Measurements from ENCODE around the gene CMIP. TPM values are rescaled to one million over a fixed set of nuclear protein-coding genes. Genes with fewer than 3 reads are reported as not detected.

Gene CMIP
- total RNA-seq, 1 experiment from 2014 or later, result 25.7 TPM

DNA sequence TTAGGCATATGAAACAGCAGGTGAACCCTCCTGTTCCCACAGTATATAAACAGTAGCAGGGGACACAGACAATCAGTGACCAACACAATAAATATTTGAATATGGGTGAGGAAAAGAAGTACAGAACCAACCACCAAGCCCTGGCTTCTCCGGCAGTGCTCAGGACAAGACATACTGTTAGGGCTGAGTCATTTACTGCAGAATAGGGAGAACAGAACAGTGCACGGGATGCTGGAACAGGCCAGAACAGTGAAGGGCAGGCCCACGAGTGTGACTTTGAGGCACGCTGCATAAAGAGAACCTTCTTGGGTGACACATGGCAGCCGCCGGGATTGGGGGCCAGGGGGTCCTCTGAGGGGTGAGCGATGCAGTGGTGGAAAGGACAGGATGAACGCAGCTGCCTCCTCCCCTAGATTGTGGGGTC lies 160.4 kb downstream of the CMIP start:
- Histone ChIP-seq H3K9me3 (ENCODE audit: low read length) (no peaks in the 10 kb centered on the region), H3K4me3 (ENCODE audit: low read length) (no peak overlapping the region), H4K20me1 (ENCODE audit: low read length) (no peaks in the 10 kb centered on the region), H2AFZ (ENCODE audit: low read length) (no peak overlapping the region), H3K27me3 (ENCODE audit: low read length) (no peaks in the 10 kb centered on the region), H3K79me2 (ENCODE audit: low read length) (peaks cover 78% of the 10 kb centered on the region), H3K9ac (ENCODE audit: low read length) (peak overlapping the region; percentile 72), H3K36me3 (ENCODE audit: low read depth, low read length) (peaks cover 22% of the 10 kb centered on the region; the same call in 1 of the 2 replicates), H3K27ac (ENCODE audit: low read length) (peak overlapping the region; percentile 88), H3F3A (ENCODE audit: low read length, unreplicated experiment) (no peaks in the 10 kb centered on the region), H3K4me2 (ENCODE audit: low read length) (peak overlapping the region; percentile 57), H3K9me2 (replicated peaks; ENCODE audit: low read length) (no peaks in the 10 kb centered on the region), H3K4me1 (ENCODE audit: insufficient read depth, low read length) (peaks cover 61% of the 10 kb centered on the region)
- POLR2A ChIA-PET (ENCODE audit: unreplicated experiment), result no interaction called here
- TF ChIP-seq, protein P1, sequence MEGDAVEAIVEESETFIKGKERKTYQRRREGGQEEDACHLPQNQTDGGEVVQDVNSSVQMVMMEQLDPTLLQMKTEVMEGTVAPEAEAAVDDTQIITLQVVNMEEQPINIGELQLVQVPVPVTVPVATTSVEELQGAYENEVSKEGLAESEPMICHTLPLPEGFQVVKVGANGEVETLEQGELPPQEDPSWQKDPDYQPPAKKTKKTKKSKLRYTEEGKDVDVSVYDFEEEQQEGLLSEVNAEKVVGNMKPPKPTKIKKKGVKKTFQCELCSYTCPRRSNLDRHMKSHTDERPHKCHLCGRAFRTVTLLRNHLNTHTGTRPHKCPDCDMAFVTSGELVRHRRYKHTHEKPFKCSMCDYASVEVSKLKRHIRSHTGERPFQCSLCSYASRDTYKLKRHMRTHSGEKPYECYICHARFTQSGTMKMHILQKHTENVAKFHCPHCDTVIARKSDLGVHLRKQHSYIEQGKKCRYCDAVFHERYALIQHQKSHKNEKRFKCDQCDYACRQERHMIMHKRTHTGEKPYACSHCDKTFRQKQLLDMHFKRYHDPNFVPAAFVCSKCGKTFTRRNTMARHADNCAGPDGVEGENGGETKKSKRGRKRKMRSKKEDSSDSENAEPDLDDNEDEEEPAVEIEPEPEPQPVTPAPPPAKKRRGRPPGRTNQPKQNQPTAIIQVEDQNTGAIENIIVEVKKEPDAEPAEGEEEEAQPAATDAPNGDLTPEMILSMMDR (conservative IDR thresholded peaks at IDR 0.05; ENCODE audit: low read depth, low read length), result no peak
- TF ChIP-seq EZH2phosphoT487 (IDR thresholded peaks at IDR 0.05; ENCODE audit: borderline replicate concordance, low read length) (no peak), EZH2 (IDR thresholded peaks at IDR 0.05; ENCODE audit: low read length, unreplicated experiment) (no peak)
- intact Hi-C loops (cut with micrococcal nuclease), result no loop called here
- CTCF ChIA-PET, result no interaction called here
- no TSS peak for BruUV-seq (replicated peaks)
- ATAC-seq (peak; percentile 93), DNase-seq (peak; percentile 82)

DNA sequence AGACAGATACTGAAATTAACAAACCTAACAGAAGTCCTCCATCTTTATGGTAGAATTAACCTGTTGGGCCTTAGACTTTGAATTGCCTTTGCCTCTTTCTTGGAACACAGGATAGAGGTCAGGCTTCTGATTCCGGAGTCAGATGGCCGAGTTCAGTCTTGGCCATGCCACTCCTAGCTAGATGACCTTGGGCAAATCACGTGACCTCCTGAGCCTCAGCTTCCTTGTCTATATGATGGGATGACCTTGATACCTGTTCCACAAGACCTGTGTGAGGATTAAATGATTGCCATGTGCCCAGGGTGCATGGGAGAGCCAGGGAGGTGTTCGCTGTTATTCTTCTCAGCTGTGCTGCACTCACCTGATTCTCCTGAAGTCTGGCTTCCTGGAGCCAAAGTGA lies 161.4 kb downstream of the CMIP start:
- H3K27me3 ChIP-seq (ENCODE audit: low read length), result no peaks in the 10 kb centered on the region
- no peak for ATAC-seq
- H3K9me2 ChIP-seq (replicated peaks; ENCODE audit: low read length), result no peaks in the 10 kb centered on the region
- H3K27ac ChIP-seq (ENCODE audit: low read length), result peak overlapping the region; percentile 88
- POLR2A ChIA-PET (ENCODE audit: unreplicated experiment), result no interaction called here
- peaks cover 54% of the 10 kb centered on the region for H3K4me1 ChIP-seq (ENCODE audit: insufficient read depth, low read length)
- no peaks in the 10 kb centered on the region for H3K9me3 ChIP-seq (ENCODE audit: low read length)
- H3K79me2 ChIP-seq (ENCODE audit: low read length), result peaks cover 77% of the 10 kb centered on the region
- H3K36me3 ChIP-seq (ENCODE audit: low read depth, low read length), result peaks cover 22% of the 10 kb centered on the region; the same call in 1 of the 2 replicates
- CTCF ChIA-PET, result no interaction called here
- no peak overlapping the region; the same call in 1 of the 2 replicates for H3K9ac ChIP-seq (ENCODE audit: low read length)
- TF ChIP-seq EZH2phosphoT487 (IDR thresholded peaks at IDR 0.05; ENCODE audit: borderline replicate concordance, low read length) (no peak), EZH2 (IDR thresholded peaks at IDR 0.05; ENCODE audit: low read length, unreplicated experiment) (no peak)
- TF ChIP-seq, protein P1 (conservative IDR thresholded peaks at IDR 0.05; ENCODE audit: low read depth, low read length), result no peak
- intact Hi-C loops (cut with micrococcal nuclease), result no loop called here
- no peak overlapping the region for H3K4me3 ChIP-seq (ENCODE audit: low read length)
- no peaks in the 10 kb centered on the region for H4K20me1 ChIP-seq (ENCODE audit: low read length)
- H2AFZ ChIP-seq (ENCODE audit: low read length), result no peak overlapping the region
- no peaks in the 10 kb centered on the region for H3F3A ChIP-seq (ENCODE audit: low read length, unreplicated experiment)
- no peak for DNase-seq
- no TSS peak for BruUV-seq (replicated peaks)
- H3K4me2 ChIP-seq (ENCODE audit: low read length), result no peak overlapping the region

DNA sequence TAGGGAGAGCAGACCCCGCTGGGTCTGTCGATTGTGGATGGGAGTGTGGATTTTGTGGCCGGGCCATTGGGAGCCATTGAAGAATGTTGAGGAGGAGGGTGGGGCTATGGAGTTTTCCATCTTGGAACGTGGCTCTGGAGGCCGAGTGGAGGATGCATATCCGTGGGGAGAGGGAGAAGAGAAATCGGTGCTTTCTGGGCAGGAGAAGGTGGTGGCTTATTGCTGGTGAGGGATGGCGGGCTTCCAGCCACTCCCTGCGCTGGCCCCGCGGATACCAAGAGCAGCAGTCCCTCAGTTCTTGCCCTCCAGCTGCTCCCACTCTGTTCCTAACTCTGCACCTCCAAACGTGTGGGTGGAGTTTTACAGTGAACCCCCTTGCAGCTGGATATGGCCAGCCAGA lies 162.4 kb downstream of the CMIP start:
- Histone ChIP-seq H3K4me1 (ENCODE audit: insufficient read depth, low read length) (peaks cover 45% of the 10 kb centered on the region), H3K9me2 (replicated peaks; ENCODE audit: low read length) (no peaks in the 10 kb centered on the region), H3K36me3 (ENCODE audit: low read depth, low read length) (peaks cover 26% of the 10 kb centered on the region; the same call in 1 of the 2 replicates), H3K4me3 (ENCODE audit: low read length) (no peak overlapping the region), H3K9me3 (ENCODE audit: low read length) (no peaks in the 10 kb centered on the region), H3K79me2 (ENCODE audit: low read length) (peaks cover 70% of the 10 kb centered on the region), H3K27ac (ENCODE audit: low read length) (no peak overlapping the region), H3K4me2 (ENCODE audit: low read length) (no peak overlapping the region), H3F3A (ENCODE audit: low read length, unreplicated experiment) (no peaks in the 10 kb centered on the region), H4K20me1 (ENCODE audit: low read length) (no peaks in the 10 kb centered on the region), H3K9ac (ENCODE audit: low read length) (no peak overlapping the region), H3K27me3 (ENCODE audit: low read length) (no peaks in the 10 kb centered on the region), H2AFZ (ENCODE audit: low read length) (no peak overlapping the region)
- BruUV-seq (replicated peaks), result no TSS peak
- TF ChIP-seq, protein P1 (conservative IDR thresholded peaks at IDR 0.05; ENCODE audit: low read depth, low read length), result no peak
- no peak for TF ChIP-seq EZH2 (IDR thresholded peaks at IDR 0.05; ENCODE audit: low read length, unreplicated experiment)
- no peak for TF ChIP-seq EZH2phosphoT487 (IDR thresholded peaks at IDR 0.05; ENCODE audit: borderline replicate concordance, low read length)
- DNase-seq (no peak), ATAC-seq (no peak)
- CTCF ChIA-PET, result no interaction called here
- POLR2A ChIA-PET (ENCODE audit: unreplicated experiment), result no interaction called here
- intact Hi-C loops (cut with micrococcal nuclease), result no loop called here
